ENCODE data around the gene TNNI3. TPM values are rescaled to one million over a fixed set of nuclear protein-coding genes. Genes with fewer than 3 reads are reported as not detected.

Gene TNNI3
- total and polyA plus RNA-seq, 2 of the 4 experiments (the other 2 are of a cell fraction), result not detected

DNA sequence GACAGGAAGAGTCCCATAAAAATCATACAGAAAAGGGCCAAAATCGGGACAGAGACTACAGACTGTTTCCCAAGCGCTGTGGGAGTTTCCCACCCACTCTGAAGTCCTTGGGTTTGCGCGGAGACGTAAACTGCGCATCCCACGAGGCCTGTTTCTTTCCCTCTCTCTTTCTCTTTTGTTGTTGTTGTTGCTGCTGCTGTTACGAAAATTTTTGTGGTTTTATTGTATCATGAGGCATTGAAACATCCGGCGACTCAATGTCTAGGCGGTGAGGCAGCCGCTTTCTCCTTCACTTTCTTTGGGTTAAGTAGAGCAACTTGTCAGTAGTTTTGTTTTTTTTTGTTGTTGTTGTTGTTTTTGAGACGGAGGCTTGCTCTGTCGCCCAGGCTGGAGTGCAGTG is 38.5 kb downstream of the TNNI3 start:
- in situ Hi-C loops (cut with MboI; ENCODE audit: low sequenced_read_pairs), result loop anchor here (25.0 kb wide), 1 partner anchor 518 kb away; the partner anchor contains the start of genes CCDC106, ZNF580 and ZNF581

More for the DNA sequence above, 38.5 kb downstream of the TNNI3 start:
- no TSS peak for BruUV-seq (replicated peaks)
- H4K5ac ChIP-seq (ENCODE audit: low read depth, low read length), result no peak overlapping the region; the same call in 1 of the 2 replicates
- ChIA-PET POLR2A (ENCODE audit: unreplicated experiment) (no interaction called here), CTCF (no interaction called here)
- H3K4me2 ChIP-seq (ENCODE audit: low read depth, low read length), result no peak overlapping the region
- H4K20me1 ChIP-seq (ENCODE audit: insufficient read depth, low read length), result peaks cover 30% of the 10 kb centered on the region
- peaks cover 7% of the 10 kb centered on the region for H3K4me1 ChIP-seq (ENCODE audit: control insufficient read depth, insufficient read depth, low read length)
- ATAC-seq (ENCODE audit: low read depth), result no peak
- dilution Hi-C loops (cut with HindIII; ENCODE audit: low sequenced_read_pairs, unreplicated experiment) (no loop called here), intact Hi-C loops (cut with micrococcal nuclease) (no loop called here)
- H3K27me3 ChIP-seq (ENCODE audit: control insufficient read depth, insufficient read depth, low read length), result peaks cover 6% of the 10 kb centered on the region
- no peaks in the 10 kb centered on the region for H3K36me3 ChIP-seq (ENCODE audit: control insufficient read depth, insufficient read depth, low read length)
- no peak overlapping the region for H2BK5ac ChIP-seq (ENCODE audit: low read depth, low read length, poor library complexity, severe bottlenecking)
- H3K23ac ChIP-seq (ENCODE audit: low read depth, low read length), result no peak overlapping the region
- H2BK15ac ChIP-seq (ENCODE audit: low read depth, low read length), result no peak overlapping the region
- no CpG with 5 or more reads among the region's 14 CpGs for WGBS, 2 experiments (ENCODE audit: extremely low coverage in 2 of 2, insufficient read length in 1 of 2)
- H3K4me3 ChIP-seq (ENCODE audit: insufficient read depth, low read depth, low read length), result no peak overlapping the region
- 0 out of 2 replicates have a peak, but pooled peaks cover 4% of the 10 kb centered on the region for H3K9me1 ChIP-seq (ENCODE audit: insufficient read depth, low read length)
- H3K56ac ChIP-seq (ENCODE audit: extremely low read depth, insufficient read depth, low read length), result no peak overlapping the region
- H3K9ac ChIP-seq (ENCODE audit: low read depth, low read length), result no peak overlapping the region
- H2AK5ac ChIP-seq (ENCODE audit: low read depth, low read length), result no peak overlapping the region
- H3K79me1 ChIP-seq (ENCODE audit: low read depth in 1 of 2, low read length in 2 of 2), result peaks cover 11 to 25% of the 10 kb centered on the region in 2 experiments; a peak in 3 of 4 replicates
- no peak overlapping the region for H2BK120ac ChIP-seq (ENCODE audit: low read depth, low read length)
- H2BK20ac ChIP-seq (ENCODE audit: low read depth, low read length), result no peak overlapping the region
- no peak overlapping the region for H4K91ac ChIP-seq (ENCODE audit: insufficient read depth, low read depth, low read length)
- H3K9me3 ChIP-seq (ENCODE audit: control insufficient read depth, insufficient read depth, low read length), result no peaks in the 10 kb centered on the region
- H3K18ac ChIP-seq (ENCODE audit: low read depth, low read length), result no peak overlapping the region
- no peak overlapping the region for H3K4ac ChIP-seq (ENCODE audit: low read depth, low read length)
- H4K8ac ChIP-seq (ENCODE audit: low read depth in 2 of 2, low read length in 2 of 2), result peak overlapping the region in 1 of 2 experiments; percentile 98; a peak in 2 of 4 replicates
- DNase-seq, result no peak
- H2AFZ ChIP-seq (replicated peaks; ENCODE audit: low read length, poor library complexity), result peak overlapping the region; percentile 95
- TF ChIP-seq NFE2L2 (IDR thresholded peaks at IDR 0.05; ENCODE audit: low read depth, low read length) (no peak), MXI1 (IDR thresholded peaks at IDR 0.05; ENCODE audit: borderline replicate concordance, low read depth, low read length) (no peak), RCOR1 (IDR thresholded peaks at IDR 0.05; ENCODE audit: insufficient replicate concordance, low read length) (no peak), CHD1 (IDR thresholded peaks at IDR 0.05; ENCODE audit: low read depth, low read length) (no peak), POLR2A (IDR thresholded peaks at IDR 0.05; ENCODE audit: low read depth, low read length) (no peak), SMC3 (IDR thresholded peaks at IDR 0.05; ENCODE audit: low read depth, low read length) (no peak), MAFK (IDR thresholded peaks at IDR 0.05; ENCODE audit: low read depth, low read length) (no peak), RAD21 (IDR thresholded peaks at IDR 0.05; ENCODE audit: low read length) (no peak), BHLHE40 (IDR thresholded peaks at IDR 0.05; ENCODE audit: low read depth, low read length) (no peak), MAZ (IDR thresholded peaks at IDR 0.05; ENCODE audit: borderline replicate concordance, low read depth, low read length) (no peak)
- TF ChIP-seq, protein P1, sequence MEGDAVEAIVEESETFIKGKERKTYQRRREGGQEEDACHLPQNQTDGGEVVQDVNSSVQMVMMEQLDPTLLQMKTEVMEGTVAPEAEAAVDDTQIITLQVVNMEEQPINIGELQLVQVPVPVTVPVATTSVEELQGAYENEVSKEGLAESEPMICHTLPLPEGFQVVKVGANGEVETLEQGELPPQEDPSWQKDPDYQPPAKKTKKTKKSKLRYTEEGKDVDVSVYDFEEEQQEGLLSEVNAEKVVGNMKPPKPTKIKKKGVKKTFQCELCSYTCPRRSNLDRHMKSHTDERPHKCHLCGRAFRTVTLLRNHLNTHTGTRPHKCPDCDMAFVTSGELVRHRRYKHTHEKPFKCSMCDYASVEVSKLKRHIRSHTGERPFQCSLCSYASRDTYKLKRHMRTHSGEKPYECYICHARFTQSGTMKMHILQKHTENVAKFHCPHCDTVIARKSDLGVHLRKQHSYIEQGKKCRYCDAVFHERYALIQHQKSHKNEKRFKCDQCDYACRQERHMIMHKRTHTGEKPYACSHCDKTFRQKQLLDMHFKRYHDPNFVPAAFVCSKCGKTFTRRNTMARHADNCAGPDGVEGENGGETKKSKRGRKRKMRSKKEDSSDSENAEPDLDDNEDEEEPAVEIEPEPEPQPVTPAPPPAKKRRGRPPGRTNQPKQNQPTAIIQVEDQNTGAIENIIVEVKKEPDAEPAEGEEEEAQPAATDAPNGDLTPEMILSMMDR (conservative IDR thresholded peaks at IDR 0.05; ENCODE audit: low read depth, low read length), result no peak
- TF ChIP-seq, protein P2, sequence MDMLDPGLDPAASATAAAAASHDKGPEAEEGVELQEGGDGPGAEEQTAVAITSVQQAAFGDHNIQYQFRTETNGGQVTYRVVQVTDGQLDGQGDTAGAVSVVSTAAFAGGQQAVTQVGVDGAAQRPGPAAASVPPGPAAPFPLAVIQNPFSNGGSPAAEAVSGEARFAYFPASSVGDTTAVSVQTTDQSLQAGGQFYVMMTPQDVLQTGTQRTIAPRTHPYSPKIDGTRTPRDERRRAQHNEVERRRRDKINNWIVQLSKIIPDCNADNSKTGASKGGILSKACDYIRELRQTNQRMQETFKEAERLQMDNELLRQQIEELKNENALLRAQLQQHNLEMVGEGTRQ (IDR thresholded peaks at IDR 0.05; ENCODE audit: low read depth, low read length), result no peak
- no peak overlapping the region for H3K27ac ChIP-seq (ENCODE audit: insufficient read depth, low read length)
- H2AK9ac ChIP-seq (replicated peaks; ENCODE audit: low read depth, low read length, poor library complexity), result peak overlapping the region; percentile 38
- no peak overlapping the region for H3K14ac ChIP-seq (replicated peaks; ENCODE audit: low read depth, low read length)
